Activated CD4-positive, alpha-beta T cell treated with anti-CD3 and anti-CD28 coated beads for 36 hours (primary cell): ENCODE results near the gene HBS1L. TPM values are rescaled to one million over a fixed set of nuclear protein-coding genes. Genes with fewer than 3 reads are reported as not detected.
A peak's percentile ranks its signal among the peaks of the same experiment; 100 is the strongest.

Experiments used
- ATAC-seq: fragments of 200-7000 bp; cut with Tn5 transposase; one replicate; pipeline ENCODE4 v1.10.0; 2021; ENCODE audit warnings: mild to moderate bottlenecking, moderate library complexity
- CTCF ChIA-PET: fragments of 350-600 bp; sonication (Branson Sonifier 250); formaldehyde crosslinking; loops from one replicate; lab custom pipeline; 2021; ENCODE audit warnings: antibody characterized with exemption; lab: Charles Lee
- POLR2A ChIA-PET: fragments of 350-600 bp; sonication (Branson Sonifier 250); formaldehyde crosslinking; loops from one replicate; lab custom pipeline; 2021; ENCODE audit warnings: antibody characterized with exemption, inconsistent platforms; lab: Charles Lee
- DNase-seq: peaks from one replicate; pipeline ENCODE4 v3.0.0-alpha.2; 2020
- H3K27ac Mint-ChIP-seq: one replicate; pipeline ENCODE4 v1.8.0; 2021; ENCODE audit warnings: mixed read lengths
- H3K27me3 Mint-ChIP-seq: one replicate; pipeline ENCODE4 v1.8.0; 2021; ENCODE audit warnings: mixed read lengths
- H3K36me3 Mint-ChIP-seq: one replicate; pipeline ENCODE4 v1.8.0; 2021; ENCODE audit warnings: low read depth, mixed read lengths
- H3K4me1 Mint-ChIP-seq: one replicate; pipeline ENCODE4 v1.8.0; 2021; ENCODE audit warnings: mixed read lengths
- H3K4me3 Mint-ChIP-seq: one replicate; pipeline ENCODE4 v1.8.0; 2021; ENCODE audit warnings: mild to moderate bottlenecking, moderate library complexity, mixed read lengths
- H3K9me3 Mint-ChIP-seq: one replicate; pipeline ENCODE4 v1.8.0; 2021; ENCODE audit warnings: low read depth, mixed read lengths
- intact Hi-C, 2 experiments: fragments of 100-400 bp; cut with DNase I in 1 of 2; cut with micrococcal nuclease in 1 of 2; formaldehyde crosslinking; loops; one replicate each; pipeline versions ENCODE4 v1.14.2 to v1.15.1; 2022 to 2024; cut with DNase I, micrococcal nuclease
- total RNA-seq, 2 experiments: library from RNA; stranded (reverse); gene quantifications; one replicate each; pipeline ENCODE4 v1.2.3, GENCODE V29; 2021

HBS1L gene
- total RNA-seq, 2 experiments from 2014 or later: 133 to 141 TPM

GRCh38 chr6:135021310-135022049 lies 33.1 kb downstream of the HBS1L start:
- no peaks in the 10 kb centered on the region for H3K27me3 Mint-ChIP-seq
- intact Hi-C loops: no loop called here
- DNase-seq (no peak), ATAC-seq (no peak)
- POLR2A ChIA-PET: no interaction called here
- peak overlapping the region; percentile 22 for H3K27ac Mint-ChIP-seq
- no peak overlapping the region for H3K4me3 Mint-ChIP-seq
- H3K4me1 Mint-ChIP-seq: peaks cover 61% of the 10 kb centered on the region
- no peaks in the 10 kb centered on the region for H3K9me3 Mint-ChIP-seq
- CTCF ChIA-PET: interaction anchor here (0.6 to 1.6 kb wide), 6 partner anchors 16 to 865 kb away, joined by 3 read pairs; no protein-coding TSS in a partner anchor
- peaks cover 20% of the 10 kb centered on the region for H3K36me3 Mint-ChIP-seq

GRCh38 chr6:135018941-135019340 lies 35.7 kb downstream of the HBS1L start:
- Mint-ChIP-seq H3K4me3 (no peak overlapping the region), H3K27me3 (no peaks in the 10 kb centered on the region), H3K36me3 (peaks cover 10% of the 10 kb centered on the region), H3K9me3 (no peaks in the 10 kb centered on the region), H3K27ac (no peak overlapping the region), H3K4me1 (peaks cover 67% of the 10 kb centered on the region)
- CTCF ChIA-PET: interaction anchor here (1.0 kb wide), 1 partner anchor 10 kb away, joined by 4 read pairs; no protein-coding TSS in a partner anchor
- ATAC-seq: no peak
- POLR2A ChIA-PET: no interaction called here
- no peak for DNase-seq
- intact Hi-C loops: no loop called here

DNA sequence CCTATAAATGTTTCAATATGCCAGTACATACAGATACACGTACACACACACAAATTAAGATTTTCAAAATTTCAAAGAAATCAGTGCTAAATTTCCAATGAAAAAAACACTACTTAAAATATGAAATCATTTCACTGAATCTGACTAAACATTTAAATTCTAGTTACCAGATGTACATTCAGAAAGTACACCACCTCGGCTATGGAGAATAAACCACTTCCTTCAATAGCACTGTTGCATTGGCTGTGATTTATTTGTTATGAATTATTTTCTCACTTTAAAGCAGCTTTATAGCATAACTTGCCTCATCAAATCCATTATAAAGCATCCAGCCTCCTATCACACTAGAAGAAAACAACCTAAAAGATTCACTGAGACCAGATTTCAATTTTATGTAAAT lies 36.6 kb downstream of the HBS1L start:
- Mint-ChIP-seq H3K27me3 (no peaks in the 10 kb centered on the region), H3K4me1 (peaks cover 73% of the 10 kb centered on the region), H3K9me3 (no peaks in the 10 kb centered on the region), H3K36me3 (peaks cover 10% of the 10 kb centered on the region), H3K27ac (no peak overlapping the region), H3K4me3 (no peak overlapping the region)
- ChIA-PET POLR2A (no interaction called here), CTCF (no interaction called here)
- DNase-seq: no peak
- ATAC-seq: no peak
- intact Hi-C loops: no loop called here

DNA sequence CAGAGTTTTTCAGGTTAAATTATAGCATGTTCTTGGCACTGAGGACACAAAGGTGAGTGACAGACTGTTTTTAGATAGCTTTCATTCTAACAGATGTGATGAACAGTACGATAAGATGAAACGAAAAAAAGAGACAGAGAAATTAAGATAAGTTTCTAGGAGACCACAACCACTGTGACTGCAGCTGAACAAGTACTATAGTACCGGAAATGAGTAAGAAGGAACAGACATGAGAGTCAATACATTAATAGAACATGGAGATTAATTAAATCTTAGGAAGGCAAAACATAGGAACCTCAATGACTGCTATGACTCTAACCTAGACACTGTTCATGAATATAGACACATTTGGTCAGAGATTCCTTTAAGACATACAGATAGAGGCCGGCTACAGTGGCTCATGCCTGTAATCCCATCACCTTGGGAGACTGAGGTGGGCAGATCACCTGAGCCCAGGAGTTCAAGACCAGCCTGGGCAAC lies 40.2 kb downstream of the HBS1L start:
- DNase-seq: peak; percentile 23
- intact Hi-C loops: loop anchor here (1.0 to 5.0 kb wide), 8 partner anchors 16 to 169 kb away; partner anchors contain the start of genes HBS1L (in 1 of the 2) and MYB (in 1 of the 2)
- Mint-ChIP-seq H3K27ac (peak overlapping the region; percentile 45), H3K4me1 (peaks cover 59% of the 10 kb centered on the region), H3K27me3 (no peaks in the 10 kb centered on the region), H3K9me3 (no peaks in the 10 kb centered on the region), H3K36me3 (peaks cover 22% of the 10 kb centered on the region), H3K4me3 (peak overlapping the region; percentile 18)
- ChIA-PET CTCF (interaction anchor here (0.6 to 0.9 kb wide), 3 partner anchors 11 to 414 kb away, joined by 3 to 4 read pairs (median 3); no protein-coding TSS in a partner anchor), POLR2A (interaction anchor here (0.9 kb wide), 2 partner anchors 40 to 842 kb away, joined by 3 read pairs; partner anchors contain the start of gene HBS1L)
- peak; percentile 87 for ATAC-seq

DNA sequence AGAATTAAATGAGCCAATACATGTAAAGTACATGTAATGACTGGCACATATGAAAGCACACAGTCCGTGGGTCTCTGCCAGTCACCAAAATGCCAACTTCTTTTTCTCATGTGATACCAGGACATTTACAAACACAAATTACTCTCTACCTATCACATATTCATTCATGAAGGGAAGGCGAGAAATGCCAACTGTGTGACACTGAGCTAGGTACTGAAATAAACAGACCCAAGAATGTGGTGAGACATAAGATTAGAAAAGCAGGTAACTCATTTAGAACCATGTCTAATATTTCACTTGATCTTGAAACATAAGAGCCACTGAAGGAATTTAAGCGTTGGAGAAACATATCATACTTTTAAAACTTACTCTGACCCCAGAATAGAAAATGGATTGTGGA lies 41.4 kb downstream of the HBS1L start:
- no peak overlapping the region for H3K4me3 Mint-ChIP-seq
- CTCF ChIA-PET: no interaction called here
- no peaks in the 10 kb centered on the region for H3K27me3 Mint-ChIP-seq
- no peaks in the 10 kb centered on the region for H3K9me3 Mint-ChIP-seq
- ATAC-seq (peak; percentile 17), DNase-seq (peak; percentile 20)
- H3K4me1 Mint-ChIP-seq: peaks cover 62% of the 10 kb centered on the region
- POLR2A ChIA-PET: interaction anchor here (1.4 kb wide), 1 partner anchor 168 kb away, joined by 6 read pairs; the partner anchor contains the start of gene MYB
- H3K36me3 Mint-ChIP-seq: peaks cover 24% of the 10 kb centered on the region
- intact Hi-C loops: loop anchor here (5.0 kb wide), 2 partner anchors 39 to 169 kb away; partner anchors contain the start of genes HBS1L (in 1 of the 2) and MYB (in 1 of the 2)
- H3K27ac Mint-ChIP-seq: peak overlapping the region; percentile 33

DNA sequence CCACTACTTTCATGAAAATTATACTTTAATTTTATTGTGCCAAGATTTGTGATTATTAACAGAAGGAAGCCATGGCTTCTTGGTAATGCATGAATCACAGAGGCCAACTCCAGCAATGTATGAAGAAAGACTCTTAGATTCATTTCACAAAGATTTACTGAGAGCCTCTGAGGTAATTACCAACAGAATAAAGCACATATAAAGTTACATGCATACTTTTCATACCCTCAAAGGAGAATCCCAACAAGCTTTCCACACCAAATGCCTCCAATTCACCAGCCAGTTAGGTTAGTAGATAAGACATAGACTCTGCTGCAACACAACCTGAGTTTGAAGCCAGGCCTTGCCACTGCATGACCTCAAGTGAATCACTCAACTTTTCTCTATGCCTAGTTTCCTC lies 41.9 kb downstream of the HBS1L start:
- Mint-ChIP-seq H3K4me3 (no peak overlapping the region), H3K4me1 (peaks cover 62% of the 10 kb centered on the region), H3K9me3 (no peaks in the 10 kb centered on the region), H3K27ac (peak overlapping the region; percentile 33), H3K27me3 (no peaks in the 10 kb centered on the region), H3K36me3 (peaks cover 23% of the 10 kb centered on the region)
- intact Hi-C loops: loop anchor here (5.0 kb wide), 2 partner anchors 40 to 170 kb away; partner anchors contain the start of genes HBS1L (in 1 of the 2) and MYB (in 1 of the 2)
- ATAC-seq: peak; percentile 1
- DNase-seq: no peak
- ChIA-PET POLR2A (interaction anchor here (1.4 kb wide), 1 partner anchor 168 kb away, joined by 6 read pairs; the partner anchor contains the start of gene MYB), CTCF (interaction anchor here (0.6 kb wide), 1 partner anchor 170 kb away, joined by 3 read pairs; no protein-coding TSS in a partner anchor)

DNA sequence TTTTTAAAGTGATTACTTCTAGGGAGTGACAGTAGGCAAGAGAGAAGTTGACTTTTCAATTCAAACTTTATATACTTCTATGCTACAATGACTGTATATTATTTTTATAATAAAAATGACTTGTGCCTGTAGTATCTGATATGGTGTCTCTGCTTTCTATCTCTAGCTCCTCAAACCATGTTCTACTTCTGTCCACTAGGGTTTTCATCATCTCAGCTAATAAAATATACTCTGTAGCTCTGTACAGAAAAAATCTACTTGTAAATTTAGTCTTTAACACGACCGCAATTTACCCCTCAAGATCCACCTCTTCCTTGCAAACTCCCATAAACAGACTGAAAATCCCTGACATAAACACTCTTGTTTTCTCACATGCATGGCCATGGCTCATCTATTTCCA lies 42.3 kb downstream of the HBS1L start:
- ChIA-PET CTCF (interaction anchor here (0.6 to 0.7 kb wide), 2 partner anchors 17 to 170 kb away, joined by 3 to 4 read pairs; no protein-coding TSS in a partner anchor), POLR2A (interaction anchor here (1.4 kb wide), 1 partner anchor 169 kb away, joined by 6 read pairs; the partner anchor contains the start of gene MYB)
- Mint-ChIP-seq H3K4me3 (no peak overlapping the region), H3K27ac (no peak overlapping the region), H3K9me3 (no peaks in the 10 kb centered on the region), H3K36me3 (peaks cover 25% of the 10 kb centered on the region), H3K27me3 (no peaks in the 10 kb centered on the region), H3K4me1 (peaks cover 63% of the 10 kb centered on the region)
- ATAC-seq (no peak), DNase-seq (no peak)
- intact Hi-C loops: loop anchor here (5.0 kb wide), 2 partner anchors 40 to 170 kb away; partner anchors contain the start of genes HBS1L (in 1 of the 2) and MYB (in 1 of the 2)

GRCh38 chr6:135008941-135009290 lies 45.7 kb downstream of the HBS1L start:
- no peak overlapping the region for H3K27ac Mint-ChIP-seq
- intact Hi-C loops: loop anchor here in 1 of 2 experiments (10.0 kb wide), 1 partner anchor 416 kb away; no protein-coding TSS in a partner anchor
- H3K4me3 Mint-ChIP-seq: no peak overlapping the region

GRCh38 chr6:135008072-135008940 lies 46.3 kb downstream of the HBS1L start:
- ChIA-PET POLR2A (interaction anchor here (0.9 kb wide), 1 partner anchor 43 kb away, joined by 3 read pairs; no protein-coding TSS in a partner anchor), CTCF (interaction anchor here (0.7 to 2.4 kb wide), 5 partner anchors 10 to 175 kb away, joined by 3 to 9 read pairs (median 4); partner anchors contain the start of gene HBS1L)
- Mint-ChIP-seq H3K4me3 (no peak overlapping the region), H3K27me3 (no peaks in the 10 kb centered on the region), H3K4me1 (peaks cover 35% of the 10 kb centered on the region), H3K9me3 (no peaks in the 10 kb centered on the region), H3K36me3 (peaks cover 22% of the 10 kb centered on the region), H3K27ac (peak overlapping the region; percentile 2)
- ATAC-seq: peak; percentile 88
- intact Hi-C loops: loop anchor here in 1 of 2 experiments (10.0 kb wide), 1 partner anchor 416 kb away; no protein-coding TSS in a partner anchor
- DNase-seq: peak; percentile 26

More at GRCh38 chr6:135008941-135009290, 45.7 kb downstream of the HBS1L start:
- CTCF ChIA-PET: interaction anchor here (0.7 to 2.4 kb wide), 4 partner anchors 11 to 175 kb away, joined by 3 to 9 read pairs (median 4); no protein-coding TSS in a partner anchor
- H3K27me3 Mint-ChIP-seq: no peaks in the 10 kb centered on the region
- DNase-seq (no peak), ATAC-seq (no peak)
- peaks cover 39% of the 10 kb centered on the region for H3K4me1 Mint-ChIP-seq
- no peaks in the 10 kb centered on the region for H3K9me3 Mint-ChIP-seq
- POLR2A ChIA-PET: no interaction called here
- H3K36me3 Mint-ChIP-seq: peaks cover 22% of the 10 kb centered on the region

DNA sequence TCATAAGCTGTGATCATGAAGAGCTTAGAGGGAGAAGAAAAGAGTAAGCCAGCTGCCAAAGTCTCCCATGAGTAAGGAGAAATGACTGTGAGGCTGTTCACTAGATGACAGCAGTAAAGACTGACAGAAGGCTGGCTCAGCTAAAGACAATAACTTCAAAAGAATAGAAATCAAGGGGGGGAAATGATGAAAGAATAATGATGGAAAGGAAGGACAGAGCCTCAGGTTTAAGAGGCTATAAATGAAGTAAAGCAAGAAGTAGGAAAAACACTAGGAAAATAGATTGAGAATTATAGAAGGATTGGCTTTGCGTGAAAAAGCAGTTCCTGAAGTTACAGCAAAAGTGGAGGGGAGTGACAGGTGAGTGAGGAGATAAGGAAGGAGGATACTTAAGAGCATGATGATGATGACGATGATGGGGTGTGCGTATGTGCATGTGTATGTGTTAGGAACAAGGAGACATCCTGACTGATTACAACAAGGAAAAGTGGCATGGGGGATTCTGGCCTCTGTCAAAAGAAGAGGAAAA lies 48.2 kb downstream of the HBS1L start:
- H3K27me3 Mint-ChIP-seq: no peaks in the 10 kb centered on the region
- DNase-seq (no peak), ATAC-seq (peak; percentile 55)
- H3K27ac Mint-ChIP-seq: no peak overlapping the region
- intact Hi-C loops: loop anchor here in 1 of 2 experiments (10.0 kb wide), 1 partner anchor 418 kb away; no protein-coding TSS in a partner anchor
- ChIA-PET POLR2A (no interaction called here), CTCF (interaction anchor here (0.6 to 1.5 kb wide), 6 partner anchors 9 to 1717 kb away, joined by 3 to 7 read pairs (median 3); no protein-coding TSS in a partner anchor)
- H3K4me3 Mint-ChIP-seq: no peak overlapping the region
- H3K36me3 Mint-ChIP-seq: peaks cover 12% of the 10 kb centered on the region
- peaks cover 30% of the 10 kb centered on the region for H3K4me1 Mint-ChIP-seq
- no peaks in the 10 kb centered on the region for H3K9me3 Mint-ChIP-seq
